ENCODE results near the gene ENG.
"Not testable (repeated sequence)": the region's sequence is repeated elsewhere in the genome, so short reads cannot be mapped to it uniquely, and the experiment has no call there.

- TF ChIP-seq POLR2A (IDR thresholded peaks at IDR 0.05; ENCODE audit: low read depth, low read length); SMC3 (IDR thresholded peaks at IDR 0.05; ENCODE audit: low read depth, low read length); RAD21 (IDR thresholded peaks at IDR 0.05; ENCODE audit: low read length); RCOR1 (IDR thresholded peaks at IDR 0.05; ENCODE audit: insufficient replicate concordance, low read length); CHD1 (IDR thresholded peaks at IDR 0.05; ENCODE audit: low read depth, low read length); CEBPB (IDR thresholded peaks at IDR 0.05; ENCODE audit: low read depth, low read length); USF2 (IDR thresholded peaks at IDR 0.05; ENCODE audit: low read depth, low read length); BHLHE40 (IDR thresholded peaks at IDR 0.05; ENCODE audit: low read depth, low read length); ELK1 (IDR thresholded peaks at IDR 0.05; ENCODE audit: borderline replicate concordance, low read depth, low read length); RFX5 (IDR thresholded peaks at IDR 0.05; ENCODE audit: low read depth, low read length); MXI1 (IDR thresholded peaks at IDR 0.05; ENCODE audit: borderline replicate concordance, low read depth, low read length); MAFK (IDR thresholded peaks at IDR 0.05; ENCODE audit: low read depth, low read length); MAZ (IDR thresholded peaks at IDR 0.05; ENCODE audit: borderline replicate concordance, low read depth, low read length): not testable (repeated sequence)
- TF ChIP-seq, protein P1, sequence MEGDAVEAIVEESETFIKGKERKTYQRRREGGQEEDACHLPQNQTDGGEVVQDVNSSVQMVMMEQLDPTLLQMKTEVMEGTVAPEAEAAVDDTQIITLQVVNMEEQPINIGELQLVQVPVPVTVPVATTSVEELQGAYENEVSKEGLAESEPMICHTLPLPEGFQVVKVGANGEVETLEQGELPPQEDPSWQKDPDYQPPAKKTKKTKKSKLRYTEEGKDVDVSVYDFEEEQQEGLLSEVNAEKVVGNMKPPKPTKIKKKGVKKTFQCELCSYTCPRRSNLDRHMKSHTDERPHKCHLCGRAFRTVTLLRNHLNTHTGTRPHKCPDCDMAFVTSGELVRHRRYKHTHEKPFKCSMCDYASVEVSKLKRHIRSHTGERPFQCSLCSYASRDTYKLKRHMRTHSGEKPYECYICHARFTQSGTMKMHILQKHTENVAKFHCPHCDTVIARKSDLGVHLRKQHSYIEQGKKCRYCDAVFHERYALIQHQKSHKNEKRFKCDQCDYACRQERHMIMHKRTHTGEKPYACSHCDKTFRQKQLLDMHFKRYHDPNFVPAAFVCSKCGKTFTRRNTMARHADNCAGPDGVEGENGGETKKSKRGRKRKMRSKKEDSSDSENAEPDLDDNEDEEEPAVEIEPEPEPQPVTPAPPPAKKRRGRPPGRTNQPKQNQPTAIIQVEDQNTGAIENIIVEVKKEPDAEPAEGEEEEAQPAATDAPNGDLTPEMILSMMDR (conservative IDR thresholded peaks at IDR 0.05; ENCODE audit: low read depth, low read length): not testable (repeated sequence)
Observed at GRCh38 chr9:127836561-127836960, 17.9 kb downstream of the ENG start.
